Kidney (tissue), 14 donors: ENCODE results near the gene RUVBL2. TPM values are rescaled to one million over a fixed set of nuclear protein-coding genes. Genes with fewer than 3 reads are reported as not detected.

Experiments used
- DNase-seq, 5 donors: peaks; one replicate each; pipeline ENCODE4 v3.0.0-alpha.2; 2013 to 2020
- FAIRE-seq: peaks from 2 replicates; lab custom pipeline; 2012; peaks lifted over from hg19 to GRCh38; lab: Jason Lieb, UNC
- H3K27ac ChIP-seq, 2 donors: one replicate each; pipeline ENCODE4 v1.7.0; 2013; ENCODE audit warnings: low read depth in 2 of 2, low read length in 2 of 2, inconsistent platforms in 1 of 2
- H3K27me3 ChIP-seq: one replicate; pipeline ENCODE4 v1.7.1; 2013; ENCODE audit warnings: low read length, inconsistent platforms; ENCODE audit not compliant: control insufficient read depth, insufficient read depth
- H3K36me3 ChIP-seq, 3 donors: one replicate each; pipeline versions ENCODE4 v1.7.0 to v1.7.1; 2013; ENCODE audit warnings: low read length in 3 of 3, control low read depth in 1 of 3, inconsistent platforms in 1 of 3; ENCODE audit not compliant: insufficient read depth in 3 of 3, control insufficient read depth in 2 of 3
- H3K4me1 ChIP-seq, 3 donors: one replicate each; pipeline versions ENCODE4 v1.7.0 to v1.7.1; 2013; ENCODE audit warnings: low read length in 3 of 3, inconsistent platforms in 1 of 3, low read depth in 1 of 3; ENCODE audit not compliant: control insufficient read depth in 2 of 3, insufficient read depth in 2 of 3
- H3K4me3 ChIP-seq, 3 donors: one replicate each; pipeline versions ENCODE4 v1.7.0 to v1.8.1; 2013; ENCODE audit warnings: low read length in 3 of 3, control low read depth in 1 of 3, inconsistent platforms in 1 of 3
- H3K9ac ChIP-seq, 3 donors: one replicate each; pipeline versions ENCODE4 v1.7.0 to v1.7.1; 2013; ENCODE audit warnings: low read length in 3 of 3, control low read depth in 1 of 3, inconsistent platforms in 1 of 3
- H3K9me3 ChIP-seq, 3 donors: one replicate each; pipeline versions ENCODE4 v1.7.0 to v1.7.1; 2013; ENCODE audit warnings: low read length in 3 of 3, control low read depth in 1 of 3, inconsistent platforms in 1 of 3; ENCODE audit not compliant: control insufficient read depth in 2 of 3, insufficient read depth in 1 of 3
- CTCF ChIP-seq: IDR thresholded peaks from 3 replicates; pipeline ENCODE4 v1.5.1; 2012; ENCODE audit warnings: mild to moderate bottlenecking, moderate library complexity, borderline replicate concordance; ENCODE audit not compliant: insufficient read depth; ENCODE audit errors: extremely low read depth
- intact Hi-C: fragments of 100-400 bp; cut with DNase I; formaldehyde crosslinking; loops from one replicate; pipeline ENCODE4 v1.11.1; 2022
- polyA plus RNA-seq: library from polyadenylated mRNA; stranded (reverse); fragments of 350-450 nt; fragmentation: Illumina TruSeq; extraction: RNeasy Lipid Tissue Mini Kit (QIAGEN cat#74804); gene quantifications from one replicate; pipeline ENCODE4 v1.2.3, GENCODE V29; 2014; ENCODE audit warnings: low read depth, low replicate concordance; ENCODE audit not compliant: insufficient read depth
- total RNA-seq: library from RNA; stranded (reverse); fragmentation: NEBNext Ultra II Directional; extraction: Animal tissue kit (Norgen Biotek cat#: 25700); gene quantifications from one replicate; pipeline ENCODE4 v1.2.1, GENCODE V29; 2021
- donor health status: control.
- donor health status: control.
- donor health status: control.
- donor health status: control.
- donor health status: control.
- donor health status: DM: yes; HTN: yes; CAD: no.
- donor health status: Normal renal cell carcinoma (clear cell type).

Gene RUVBL2
- total and polyA plus RNA-seq, 2 donors from 2014 or later, result 57.0 to 83.6 TPM

DNA sequence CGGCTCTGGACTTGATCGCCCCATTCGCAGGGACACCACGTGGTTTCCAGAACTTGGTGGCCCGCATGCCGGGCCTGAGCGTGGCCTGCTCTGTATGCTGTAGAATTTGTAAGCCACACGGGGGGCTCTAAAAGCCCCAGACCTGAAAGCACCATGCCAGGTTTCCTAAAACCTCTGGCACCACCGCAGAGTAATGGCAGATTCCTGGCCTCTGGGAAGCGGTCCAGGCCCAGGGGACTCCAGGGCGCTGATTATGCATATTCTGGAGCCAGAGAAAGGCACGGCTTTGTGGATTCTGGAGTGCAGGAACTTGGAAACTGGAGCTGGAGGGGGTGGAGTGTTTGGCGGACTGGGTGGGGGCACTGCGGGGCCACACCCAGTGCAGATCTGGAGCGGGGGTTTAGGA, 24.9 kb upstream of the RUVBL2 start:
- Histone ChIP-seq H3K36me3 (peaks cover 3 to 48% (median 5%) of the 10 kb centered on the region in 3 donors), H3K4me1 (peaks cover 0 to 19% (median 15%) of the 10 kb centered on the region in 3 donors)

GRCh38 chr19:48969276-48970138, 24.2 kb upstream of the RUVBL2 start:
- Histone ChIP-seq H3K9ac (no peak overlapping the region), H3K27me3 (no peaks in the 10 kb centered on the region), H3K4me1 (peaks cover 0 to 13% (median 8%) of the 10 kb centered on the region in 3 donors), H3K9me3 (no peaks in the 10 kb centered on the region), H3K27ac (no peak overlapping the region), H3K36me3 (peaks cover 3 to 55% (median 10%) of the 10 kb centered on the region in 3 donors), H3K4me3 (no peak overlapping the region)
- DNase-seq (peak in 1 of 5 donors; percentile 82), FAIRE-seq (no peak)
- TF ChIP-seq CTCF, result no peak
- intact Hi-C loops, result loop anchor here (10.0 kb wide), 1 partner anchor 175 kb away; no protein-coding TSS in a partner anchor

More for the DNA sequence above, 24.9 kb upstream of the RUVBL2 start:
- no peak overlapping the region for H3K27ac ChIP-seq
- intact Hi-C loops, result no loop called here
- no peak overlapping the region for H3K4me3 ChIP-seq
- TF ChIP-seq CTCF, result no peak
- FAIRE-seq, result no peak
- no peaks in the 10 kb centered on the region for H3K9me3 ChIP-seq
- DNase-seq, result no peak
- H3K27me3 ChIP-seq, result no peaks in the 10 kb centered on the region
- H3K9ac ChIP-seq, result no peak overlapping the region

GRCh38 chr19:48970139-48970766, 23.4 kb upstream of the RUVBL2 start:
- H3K27me3 ChIP-seq, result no peaks in the 10 kb centered on the region
- FAIRE-seq (no peak), DNase-seq (no peak)
- H3K4me3 ChIP-seq, result no peak overlapping the region
- H3K4me1 ChIP-seq, result peaks cover 0 to 10% (median 7%) of the 10 kb centered on the region in 3 donors
- no peak overlapping the region for H3K9ac ChIP-seq
- peaks cover 3 to 56% (median 10%) of the 10 kb centered on the region in 3 donors for H3K36me3 ChIP-seq
- H3K27ac ChIP-seq, result no peak overlapping the region
- intact Hi-C loops, result loop anchor here (10.0 kb wide), 1 partner anchor 175 kb away; no protein-coding TSS in a partner anchor
- H3K9me3 ChIP-seq, result no peaks in the 10 kb centered on the region
- no peak for TF ChIP-seq CTCF
